Activated T-cell treated with anti-CD3 and anti-CD28 coated beads for 4 hours (primary cell): ENCODE measurements around the gene BTBD9.

ENCODE experiments used
- DNase-seq: peaks from one replicate; pipeline ENCODE4 v3.0.0-alpha.2; 2020

BTBD9 gene

GRCh38 chr6:38170666-38171355 is 468.9 kb downstream of the BTBD9 start:
- DNase-seq, result no peak

- no peak for DNase-seq
Measured at GRCh38 chr6:38169977-38170526, 469.7 kb downstream of the BTBD9 start.

GRCh38 chr6:38169221-38169976 is 470.3 kb downstream of the BTBD9 start:
- no peak for DNase-seq

GRCh38 chr6:38168699-38169098 is 471.0 kb downstream of the BTBD9 start:
- no peak for DNase-seq

- no peak for DNase-seq
Measured at GRCh38 chr6:38168126-38168525, 471.6 kb downstream of the BTBD9 start.

- DNase-seq, result no peak
Measured at GRCh38 chr6:38167598-38167997, 472.1 kb downstream of the BTBD9 start.

- DNase-seq, result no peak
Measured at GRCh38 chr6:38166411-38167240, 473.1 kb downstream of the BTBD9 start.

GRCh38 chr6:38164671-38165108 is 475.0 kb downstream of the BTBD9 start:
- no peak for DNase-seq

GRCh38 chr6:38164131-38164481 is 475.6 kb downstream of the BTBD9 start:
- DNase-seq, result no peak

GRCh38 chr6:38163186-38164130 is 476.3 kb downstream of the BTBD9 start:
- no peak for DNase-seq

GRCh38 chr6:38162493-38163185 is 477.1 kb downstream of the BTBD9 start:
- DNase-seq, result no peak

- DNase-seq, result no peak
Measured at GRCh38 chr6:38161754-38162492, 477.8 kb downstream of the BTBD9 start.

GRCh38 chr6:38161331-38161730 is 478.4 kb downstream of the BTBD9 start:
- DNase-seq, result no peak

GRCh38 chr6:38160831-38161230 is 478.9 kb downstream of the BTBD9 start:
- DNase-seq, result no peak

- no peak for DNase-seq
Measured at GRCh38 chr6:38159596-38159995, 480.1 kb downstream of the BTBD9 start.

GRCh38 chr6:38158762-38159350 is 480.9 kb downstream of the BTBD9 start:
- no peak for DNase-seq

- DNase-seq, result no peak
Measured at GRCh38 chr6:38157905-38158304, 481.8 kb downstream of the BTBD9 start.

GRCh38 chr6:38156818-38157565 is 482.7 kb downstream of the BTBD9 start:
- DNase-seq, result no peak

- no peak for DNase-seq
Measured at GRCh38 chr6:38155621-38156204, 484.0 kb downstream of the BTBD9 start.
